Measurements from ENCODE around the gene PHACTR2.

The PHACTR2 gene

DNA sequence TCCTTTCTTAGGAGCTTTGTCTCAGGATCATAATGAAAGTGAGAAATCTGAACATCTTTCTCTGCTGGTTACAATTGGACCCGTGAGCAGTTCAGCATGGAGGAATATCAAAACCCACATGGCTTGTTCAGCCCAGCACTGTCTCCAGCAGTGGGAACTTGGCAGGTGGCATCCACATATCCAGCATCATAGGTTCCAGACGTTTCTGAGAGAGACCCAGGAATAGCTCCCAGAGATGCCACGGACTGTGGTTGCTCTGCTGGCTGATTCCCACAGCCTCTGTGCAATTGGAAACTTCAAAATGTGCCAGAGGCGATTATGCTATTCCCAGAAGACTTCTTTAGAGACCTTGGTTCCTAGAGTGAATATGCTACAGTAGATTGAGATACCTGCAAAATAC, 76.4 kb downstream of the PHACTR2 start:
- TF ChIP-seq, protein P1, sequence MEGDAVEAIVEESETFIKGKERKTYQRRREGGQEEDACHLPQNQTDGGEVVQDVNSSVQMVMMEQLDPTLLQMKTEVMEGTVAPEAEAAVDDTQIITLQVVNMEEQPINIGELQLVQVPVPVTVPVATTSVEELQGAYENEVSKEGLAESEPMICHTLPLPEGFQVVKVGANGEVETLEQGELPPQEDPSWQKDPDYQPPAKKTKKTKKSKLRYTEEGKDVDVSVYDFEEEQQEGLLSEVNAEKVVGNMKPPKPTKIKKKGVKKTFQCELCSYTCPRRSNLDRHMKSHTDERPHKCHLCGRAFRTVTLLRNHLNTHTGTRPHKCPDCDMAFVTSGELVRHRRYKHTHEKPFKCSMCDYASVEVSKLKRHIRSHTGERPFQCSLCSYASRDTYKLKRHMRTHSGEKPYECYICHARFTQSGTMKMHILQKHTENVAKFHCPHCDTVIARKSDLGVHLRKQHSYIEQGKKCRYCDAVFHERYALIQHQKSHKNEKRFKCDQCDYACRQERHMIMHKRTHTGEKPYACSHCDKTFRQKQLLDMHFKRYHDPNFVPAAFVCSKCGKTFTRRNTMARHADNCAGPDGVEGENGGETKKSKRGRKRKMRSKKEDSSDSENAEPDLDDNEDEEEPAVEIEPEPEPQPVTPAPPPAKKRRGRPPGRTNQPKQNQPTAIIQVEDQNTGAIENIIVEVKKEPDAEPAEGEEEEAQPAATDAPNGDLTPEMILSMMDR (IDR thresholded peaks at IDR 0.05; ENCODE audit: low read depth, low read length): no peak
- no peak for DNase-seq (ENCODE audit: low read depth in 2 of 2)
- H3K4me3 ChIP-seq (replicated peaks in 1 of 2; ENCODE audit: low read depth in 2 of 2, low read length in 2 of 2): no peak overlapping the region

DNA sequence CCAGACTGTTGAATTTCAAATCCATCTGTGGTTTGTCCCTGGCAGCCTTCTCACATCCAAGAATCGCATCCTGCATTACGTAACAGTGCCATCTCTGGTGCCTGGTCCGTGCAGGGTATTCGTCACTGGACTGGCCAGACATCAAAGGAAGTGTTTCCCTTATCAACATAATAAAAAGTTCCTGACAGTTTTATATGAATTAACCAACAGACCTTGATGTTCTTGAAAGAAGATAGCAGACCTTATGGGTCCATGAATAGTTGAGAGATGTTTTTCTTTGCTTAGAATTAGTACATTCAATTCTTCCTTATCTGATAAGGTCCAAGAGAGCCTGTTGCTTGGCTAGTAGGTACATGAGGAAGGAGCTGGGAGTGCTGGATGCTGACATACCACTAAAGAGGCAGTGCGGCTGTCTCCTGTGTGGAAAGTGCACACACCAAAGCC, 77.6 kb downstream of the PHACTR2 start:
- TF ChIP-seq, protein P1 (IDR thresholded peaks at IDR 0.05; ENCODE audit: low read depth, low read length): no peak
- peak; percentile 46 to 83 for DNase-seq (ENCODE audit: low read depth in 2 of 2)
- no peak overlapping the region for H3K4me3 ChIP-seq (replicated peaks in 1 of 2; ENCODE audit: low read depth in 2 of 2, low read length in 2 of 2)

DNA sequence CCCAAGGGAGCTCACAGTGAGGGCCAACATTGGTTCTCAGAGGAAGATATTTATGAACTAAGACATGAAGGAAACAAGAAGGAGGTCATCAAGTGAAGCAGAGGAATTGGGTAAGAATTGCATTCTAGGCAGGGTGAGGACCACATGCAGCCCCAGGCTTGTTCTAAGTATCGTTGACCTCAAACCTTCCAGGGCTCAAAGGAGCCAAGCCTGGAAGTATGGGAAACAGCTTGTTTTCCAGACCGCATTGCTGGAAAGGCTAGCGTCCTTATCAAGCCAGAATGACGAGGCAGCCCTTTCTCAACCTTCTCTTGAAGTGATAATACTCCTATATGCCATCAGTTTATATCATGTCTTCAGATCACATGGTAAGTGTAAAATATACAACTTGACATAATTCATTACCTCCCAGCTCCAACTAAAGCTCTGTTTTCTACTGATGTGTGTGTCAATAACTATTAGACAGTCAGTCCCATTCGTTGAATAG, 79.6 kb downstream of the PHACTR2 start:
- TF ChIP-seq, protein P1 (IDR thresholded peaks at IDR 0.05; ENCODE audit: low read depth, low read length): no peak
- no peak for DNase-seq (ENCODE audit: low read depth in 2 of 2)
- H3K4me3 ChIP-seq (replicated peaks in 1 of 2; ENCODE audit: low read depth in 2 of 2, low read length in 2 of 2): no peak overlapping the region

DNA sequence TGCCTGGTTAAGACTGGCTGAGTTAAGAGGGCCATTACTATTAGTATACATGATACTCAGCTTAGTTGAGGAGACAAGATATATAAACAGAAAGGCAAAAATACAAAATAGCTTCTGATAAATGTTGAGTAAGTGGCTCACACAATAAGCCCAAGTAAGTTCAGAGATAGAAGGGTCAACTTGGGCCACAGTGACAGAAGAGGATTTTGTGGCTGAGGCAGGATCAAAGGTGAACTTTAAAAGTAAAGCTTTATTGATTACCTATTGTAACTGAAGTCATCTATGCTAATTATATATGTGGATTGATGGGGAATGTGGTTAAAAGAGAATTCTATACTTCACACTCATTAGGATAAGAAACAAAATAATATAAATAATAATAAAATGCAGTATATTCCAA, 80.8 kb downstream of the PHACTR2 start:
- TF ChIP-seq, protein P1 (IDR thresholded peaks at IDR 0.05; ENCODE audit: low read depth, low read length): no peak
- no peak for DNase-seq (ENCODE audit: low read depth in 2 of 2)
- H3K4me3 ChIP-seq (replicated peaks in 1 of 2; ENCODE audit: low read depth in 2 of 2, low read length in 2 of 2): no peak overlapping the region

DNA sequence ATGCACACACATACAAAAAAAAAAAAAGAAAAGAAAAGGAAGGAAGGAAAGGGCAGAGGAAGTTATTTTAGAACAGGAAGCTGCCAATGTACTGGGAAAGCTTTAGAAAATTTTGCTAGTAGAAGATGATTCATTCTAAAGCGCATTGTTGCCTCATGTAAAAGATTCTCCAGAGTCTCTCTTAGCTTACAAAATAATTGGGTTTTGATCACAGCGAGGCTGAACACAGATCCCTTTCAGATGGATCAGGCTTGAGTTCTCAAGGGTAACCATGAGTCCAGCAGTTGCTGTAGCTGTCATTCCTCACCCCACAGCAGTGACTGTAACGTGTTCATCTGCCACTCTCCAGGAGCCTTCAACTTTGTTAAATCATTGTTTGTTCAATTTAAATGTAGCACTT, 81.9 kb downstream of the PHACTR2 start:
- TF ChIP-seq, protein P1 (IDR thresholded peaks at IDR 0.05; ENCODE audit: low read depth, low read length): no peak
- peak in 1 of 2 donors; percentile 55 for DNase-seq (ENCODE audit: low read depth in 2 of 2)
- no peak overlapping the region for H3K4me3 ChIP-seq (replicated peaks in 1 of 2; ENCODE audit: low read depth in 2 of 2, low read length in 2 of 2)

DNA sequence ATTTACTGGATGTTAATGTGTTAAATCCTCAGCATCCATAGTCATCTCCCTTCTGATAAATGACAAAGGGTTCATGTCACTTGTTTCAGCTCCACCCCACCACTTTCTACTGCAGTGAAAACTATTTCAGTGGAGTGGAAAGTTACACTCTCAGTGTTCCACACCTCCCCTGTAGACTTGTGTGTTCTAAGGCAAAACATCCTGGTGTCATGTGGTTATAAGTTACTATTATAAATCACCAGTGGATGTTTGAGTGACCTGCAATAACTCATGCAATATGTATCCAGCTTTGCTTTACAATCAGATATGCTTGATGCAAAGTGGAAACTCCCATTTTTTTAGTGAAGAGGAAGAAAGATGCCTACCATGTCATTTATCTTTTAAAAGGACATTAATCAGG, 83.3 kb downstream of the PHACTR2 start:
- TF ChIP-seq, protein P1 (IDR thresholded peaks at IDR 0.05; ENCODE audit: low read depth, low read length): no peak
- no peak overlapping the region for H3K4me3 ChIP-seq (replicated peaks in 1 of 2; ENCODE audit: low read depth in 2 of 2, low read length in 2 of 2)
- no peak for DNase-seq (ENCODE audit: low read depth in 2 of 2)

DNA sequence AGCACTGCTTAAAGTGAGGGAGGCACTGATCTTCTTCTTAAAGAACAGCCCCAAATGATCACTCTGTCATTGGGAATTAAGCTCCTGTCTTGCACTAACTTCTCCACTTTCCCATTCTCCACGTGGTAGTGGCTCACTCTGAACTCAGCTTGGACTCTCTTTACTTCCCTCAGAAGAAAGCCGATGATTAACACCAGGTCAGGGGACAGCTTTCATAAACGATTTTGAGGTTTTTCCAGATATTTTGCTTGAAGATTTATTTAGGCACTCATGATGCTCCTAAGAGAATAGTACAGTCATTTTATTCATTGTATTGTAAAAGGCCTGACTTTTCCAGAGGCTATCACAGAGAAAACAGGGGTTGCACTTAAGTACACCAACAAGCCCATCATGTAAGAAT, 84.4 kb downstream of the PHACTR2 start:
- no peak for DNase-seq (ENCODE audit: low read depth in 2 of 2)
- no peak overlapping the region for H3K4me3 ChIP-seq (replicated peaks in 1 of 2; ENCODE audit: low read depth in 2 of 2, low read length in 2 of 2)
- TF ChIP-seq, protein P1 (IDR thresholded peaks at IDR 0.05; ENCODE audit: low read depth, low read length): no peak
